Lower leg skin (tissue), 4 donors: ENCODE measurements around the gene EXOSC3. TPM values are rescaled to one million over a fixed set of nuclear protein-coding genes. Genes with fewer than 3 reads are reported as not detected.
"Not testable (repeated sequence)": the region's sequence is repeated elsewhere in the genome, so short reads cannot be mapped to it uniquely, and the experiment has no call there.

Source experiments
- DNase-seq, 2 donors: peaks; one replicate each; pipeline ENCODE4 v3.0.0-alpha.2; 2019; ENCODE audit warnings: low spot score in 2 of 2
- H3K4me3 ChIP-seq: fragments of 200-600 bp; sonication (generic); 2 replicates; pipeline ENCODE4 v1.5.1; 2017; ENCODE audit warnings: mild to moderate bottlenecking, low read depth; ENCODE audit not compliant: poor library complexity, severe bottlenecking
- CTCF ChIP-seq, 3 donors: fragments of 450-650 bp; IDR thresholded peaks; one replicate each; pipeline ENCODE4 v1.5.1; 2016; ENCODE audit warnings: antibody characterized with exemption in 3 of 3, mild to moderate bottlenecking in 3 of 3, moderate library complexity in 2 of 3
- POLR2A ChIP-seq, 2 donors: fragments of 450-650 bp; IDR thresholded peaks; one replicate each; pipeline ENCODE4 v1.6.1; 2016 to 2017; ENCODE audit warnings: antibody characterized with exemption in 2 of 2, mild to moderate bottlenecking in 1 of 2, moderate library complexity in 1 of 2
- WGBS, 2 donors: methylation state at CpG; one replicate each; pipeline ENCODE4 v1.1.5; 2018; 5-methylcytosine and 5-hydroxymethylcytosine counted together
- intact Hi-C: fragments of 100-400 bp; cut with DNase I; formaldehyde crosslinking; loops from one replicate; pipeline ENCODE4 v1.15.0; 2023; ENCODE audit warnings: low total_unique reads
- total RNA-seq, 4 donors: library from RNA; depleted of rRNA; stranded (reverse); fragments of >200 nt; gene quantifications; one replicate each; pipeline ENCODE4 v1.1.0, GENCODE V29; 2016

EXOSC3 gene
- total RNA-seq, 4 donors from 2014 or later, result 31.0 to 52.7 (median 47.7) TPM

GRCh38 chr9:37769995-37770394 is 14.9 kb downstream of the EXOSC3 start:
- DNase-seq, result no peak
- 96 to 100% methylated on average over 3 of the region's 3 CpGs for WGBS, 2 donors
- TF ChIP-seq POLR2A (IDR thresholded peaks at IDR 0.05) (no peak), CTCF (IDR thresholded peaks at IDR 0.05) (no peak)
- no peak overlapping the region for H3K4me3 ChIP-seq
- intact Hi-C loops, result loop anchor here (10.0 kb wide), 1 partner anchor 275 kb away; no protein-coding TSS in a partner anchor

GRCh38 chr9:37769306-37769705 is 15.6 kb downstream of the EXOSC3 start:
- 70 to 90% methylated on average over 5 of the region's 5 CpGs for WGBS, 2 donors
- no peak for DNase-seq
- H3K4me3 ChIP-seq, result no peak overlapping the region
- no peak for TF ChIP-seq CTCF (IDR thresholded peaks at IDR 0.05)
- TF ChIP-seq POLR2A (IDR thresholded peaks at IDR 0.05), result no peak
- intact Hi-C loops, result loop anchor here (10.0 kb wide), 1 partner anchor 275 kb away; no protein-coding TSS in a partner anchor

GRCh38 chr9:37765263-37765662 is 19.6 kb downstream of the EXOSC3 start:
- intact Hi-C loops, result loop anchor here (10.0 kb wide), 1 partner anchor 270 kb away; no protein-coding TSS in a partner anchor
- WGBS, 2 donors, result 82 to 100% methylated on average over 6 of the region's 6 CpGs
- DNase-seq, H3K4me3 ChIP-seq: not testable (repeated sequence)

- WGBS, 2 donors, result 45 to 75% methylated on average over 3 of the region's 3 CpGs
- intact Hi-C loops, result loop anchor here (10.0 kb wide), 1 partner anchor 267 kb away; no protein-coding TSS in a partner anchor
- no peak overlapping the region for H3K4me3 ChIP-seq
- TF ChIP-seq CTCF (IDR thresholded peaks at IDR 0.05) (no peak), POLR2A (IDR thresholded peaks at IDR 0.05) (no peak)
- no peak for DNase-seq
Measured at GRCh38 chr9:37761511-37761910, 23.4 kb downstream of the EXOSC3 start.

- TF ChIP-seq POLR2A (IDR thresholded peaks at IDR 0.05), result no peak
- TF ChIP-seq CTCF (IDR thresholded peaks at IDR 0.05), result no peak
- DNase-seq, result no peak
- 84 to 88% methylated on average over 7 of the region's 7 CpGs for WGBS, 2 donors
Measured at GRCh38 chr9:37760416-37761161, 24.3 kb downstream of the EXOSC3 start.

GRCh38 chr9:37758747-37759146 is 26.1 kb downstream of the EXOSC3 start:
- 81 to 85% methylated on average over 3 of the region's 3 CpGs for whole genome bisulfite sequencing, 2 donors

More at GRCh38 chr9:37760416-37761161, 24.3 kb downstream of the EXOSC3 start:
- no peak overlapping the region for H3K4me3 ChIP-seq
- intact Hi-C loops, result loop anchor here (10.0 kb wide), 1 partner anchor 266 kb away; no protein-coding TSS in a partner anchor

More at GRCh38 chr9:37758747-37759146, 26.1 kb downstream of the EXOSC3 start:
- no peak overlapping the region for H3K4me3 ChIP-seq
- intact Hi-C loops, result no loop called here
- TF ChIP-seq CTCF (IDR thresholded peaks at IDR 0.05) (no peak), POLR2A (IDR thresholded peaks at IDR 0.05) (no peak)
- DNase-seq, result no peak
